Measurements from ENCODE around the gene ACP5. TPM values are rescaled to one million over a fixed set of nuclear protein-coding genes. Genes with fewer than 3 reads are reported as not detected.
"Not testable (repeated sequence)": the region's sequence is repeated elsewhere in the genome, so short reads cannot be mapped to it uniquely, and the experiment has no call there.

ACP5 gene
- polyA plus RNA-seq, 1 experiment, result 3.0 TPM

DNA sequence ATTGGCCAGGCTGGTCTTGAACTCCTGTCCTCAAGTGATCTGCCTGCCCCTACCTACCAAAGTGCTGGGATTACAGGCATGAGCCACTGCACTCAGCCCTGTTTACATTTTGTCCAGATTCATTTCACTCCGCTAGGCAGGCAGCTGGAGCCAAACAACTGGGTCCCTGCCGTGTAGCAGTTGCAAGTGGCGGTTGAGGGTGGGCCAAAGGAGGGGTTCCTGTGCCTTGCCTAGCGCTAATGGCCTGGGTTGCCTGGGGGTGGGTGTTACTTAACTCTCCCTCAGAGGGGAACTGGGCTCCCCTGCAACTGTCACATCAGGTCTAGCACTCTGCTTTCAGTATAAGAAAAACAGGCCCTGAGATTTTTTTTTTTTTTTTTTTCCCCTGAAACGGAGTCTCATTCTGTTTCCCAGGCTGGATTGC is 7.4 kb downstream of the ACP5 start:
- H3K27ac ChIP-seq (ENCODE audit: low read depth, low read length), result no peak overlapping the region
- CTCF ChIA-PET, result interaction anchor here (2.8 kb wide), 1 partner anchor 10 kb away, joined by 17 read pairs; the partner anchor contains the start of gene ELOF1
- DNase-seq (ENCODE audit: low read depth, low spot score), result no peak
- no peaks in the 10 kb centered on the region for H3K27me3 ChIP-seq (ENCODE audit: control insufficient read depth, insufficient read depth, low read length)
- no peak overlapping the region for H3K4me3 ChIP-seq (ENCODE audit: low read depth, low read length)
- POLR2A ChIA-PET, result no interaction called here
- H3K9me3 ChIP-seq (ENCODE audit: control insufficient read depth, insufficient read depth, low read length), result no peaks in the 10 kb centered on the region; the same call in 1 of the 2 replicates
- TF ChIP-seq, protein P1, sequence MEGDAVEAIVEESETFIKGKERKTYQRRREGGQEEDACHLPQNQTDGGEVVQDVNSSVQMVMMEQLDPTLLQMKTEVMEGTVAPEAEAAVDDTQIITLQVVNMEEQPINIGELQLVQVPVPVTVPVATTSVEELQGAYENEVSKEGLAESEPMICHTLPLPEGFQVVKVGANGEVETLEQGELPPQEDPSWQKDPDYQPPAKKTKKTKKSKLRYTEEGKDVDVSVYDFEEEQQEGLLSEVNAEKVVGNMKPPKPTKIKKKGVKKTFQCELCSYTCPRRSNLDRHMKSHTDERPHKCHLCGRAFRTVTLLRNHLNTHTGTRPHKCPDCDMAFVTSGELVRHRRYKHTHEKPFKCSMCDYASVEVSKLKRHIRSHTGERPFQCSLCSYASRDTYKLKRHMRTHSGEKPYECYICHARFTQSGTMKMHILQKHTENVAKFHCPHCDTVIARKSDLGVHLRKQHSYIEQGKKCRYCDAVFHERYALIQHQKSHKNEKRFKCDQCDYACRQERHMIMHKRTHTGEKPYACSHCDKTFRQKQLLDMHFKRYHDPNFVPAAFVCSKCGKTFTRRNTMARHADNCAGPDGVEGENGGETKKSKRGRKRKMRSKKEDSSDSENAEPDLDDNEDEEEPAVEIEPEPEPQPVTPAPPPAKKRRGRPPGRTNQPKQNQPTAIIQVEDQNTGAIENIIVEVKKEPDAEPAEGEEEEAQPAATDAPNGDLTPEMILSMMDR (IDR thresholded peaks at IDR 0.05; ENCODE audit: low read depth, low read length), result no peak

DNA sequence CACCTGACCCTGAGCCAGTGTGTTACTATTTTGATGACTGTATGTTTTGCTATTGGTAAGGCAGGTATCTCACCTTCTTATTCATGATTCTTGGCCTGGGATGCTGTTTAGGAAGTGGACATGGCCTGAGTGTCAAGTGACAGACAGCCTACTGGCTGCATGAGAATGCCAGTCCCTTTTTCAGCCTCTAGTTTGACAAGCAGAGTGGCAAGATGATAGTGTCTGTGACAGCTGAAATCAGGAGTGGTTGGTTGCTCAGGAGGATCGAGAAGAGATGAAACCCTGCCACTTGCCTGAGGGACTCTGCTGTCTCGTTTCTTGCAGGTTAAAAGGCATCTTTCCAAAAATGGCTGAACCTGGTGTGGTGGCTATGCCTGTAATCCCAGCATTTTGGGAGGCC is 11.3 kb downstream of the ACP5 start:
- POLR2A ChIA-PET, result no interaction called here

DNA sequence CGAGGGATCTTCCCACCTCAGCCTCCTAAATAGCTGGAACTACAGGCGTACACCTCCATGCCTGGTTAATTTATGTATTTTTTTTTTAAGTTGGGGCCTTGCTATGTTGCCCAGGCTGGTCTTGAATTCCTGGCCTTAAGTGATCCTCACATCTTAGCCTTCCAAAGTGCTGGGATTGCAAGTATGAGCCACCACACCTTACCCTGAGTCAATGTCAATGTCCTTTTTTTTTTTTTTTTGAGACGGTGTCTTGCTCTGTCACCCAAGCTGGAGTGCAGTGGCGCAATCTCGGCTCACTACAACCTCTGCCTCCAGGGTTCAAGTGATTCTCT is 11.8 kb downstream of the ACP5 start:
- H3K9me3 ChIP-seq (ENCODE audit: control insufficient read depth, insufficient read depth, low read length); H3K27me3 ChIP-seq (ENCODE audit: control insufficient read depth, insufficient read depth, low read length); DNase-seq (ENCODE audit: low read depth, low spot score); CTCF ChIA-PET; H3K27ac ChIP-seq (ENCODE audit: low read depth, low read length); H3K4me3 ChIP-seq (ENCODE audit: low read depth, low read length); POLR2A ChIA-PET: not testable (repeated sequence)

More for the DNA sequence above, 11.3 kb downstream of the ACP5 start:
- no peak overlapping the region for H3K4me3 ChIP-seq (ENCODE audit: low read depth, low read length)
- TF ChIP-seq, protein P1 (IDR thresholded peaks at IDR 0.05; ENCODE audit: low read depth, low read length), result no peak
- no peaks in the 10 kb centered on the region for H3K27me3 ChIP-seq (ENCODE audit: control insufficient read depth, insufficient read depth, low read length)
- no peak overlapping the region for H3K27ac ChIP-seq (ENCODE audit: low read depth, low read length)
- CTCF ChIA-PET, result no interaction called here
- DNase-seq (ENCODE audit: low read depth, low spot score), result no peak
- no peaks in the 10 kb centered on the region; the same call in 1 of the 2 replicates for H3K9me3 ChIP-seq (ENCODE audit: control insufficient read depth, insufficient read depth, low read length)

DNA sequence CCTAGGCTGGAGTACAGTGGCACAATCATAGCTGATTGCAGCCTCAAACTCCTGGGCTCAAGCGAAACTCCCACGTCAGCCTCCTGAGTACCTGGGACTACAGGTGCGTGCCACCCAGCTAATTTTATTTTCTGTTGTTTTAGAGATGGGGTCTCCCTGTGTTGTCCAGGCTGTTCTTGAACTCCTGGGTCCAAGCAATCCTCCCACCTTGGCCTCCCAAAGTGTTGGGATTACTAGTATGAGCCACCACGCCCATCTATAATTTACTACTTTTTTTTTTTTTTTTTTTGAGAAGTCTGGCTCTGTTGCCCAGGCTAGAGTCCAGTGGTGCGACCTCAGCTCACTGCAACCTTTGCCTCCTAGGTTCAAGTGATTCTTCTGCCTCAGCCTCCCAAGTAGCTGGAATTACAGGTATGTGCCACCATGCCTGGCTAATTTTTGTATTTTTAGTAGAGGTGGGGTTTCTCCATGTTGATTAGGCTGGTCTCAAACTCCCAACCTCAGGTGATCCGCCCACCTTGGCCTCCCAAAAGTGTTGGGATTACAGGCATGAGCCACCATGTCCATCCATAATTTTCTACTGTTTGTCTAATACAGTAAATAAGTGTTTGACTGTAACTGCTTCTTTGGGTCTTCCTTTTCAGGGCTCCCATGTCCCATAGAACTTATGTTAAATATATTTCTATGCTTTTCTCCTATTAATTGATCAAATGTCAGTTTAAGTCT is 13.2 kb downstream of the ACP5 start:
- H3K27me3 ChIP-seq (ENCODE audit: control insufficient read depth, insufficient read depth, low read length); H3K27ac ChIP-seq (ENCODE audit: low read depth, low read length); POLR2A ChIA-PET; H3K9me3 ChIP-seq (ENCODE audit: control insufficient read depth, insufficient read depth, low read length); H3K4me3 ChIP-seq (ENCODE audit: low read depth, low read length); DNase-seq (ENCODE audit: low read depth, low spot score): not testable (repeated sequence)
- CTCF ChIA-PET, result interaction anchor here (1.1 kb wide), 1 partner anchor 28 kb away, joined by 5 read pairs; no protein-coding TSS in a partner anchor

DNA sequence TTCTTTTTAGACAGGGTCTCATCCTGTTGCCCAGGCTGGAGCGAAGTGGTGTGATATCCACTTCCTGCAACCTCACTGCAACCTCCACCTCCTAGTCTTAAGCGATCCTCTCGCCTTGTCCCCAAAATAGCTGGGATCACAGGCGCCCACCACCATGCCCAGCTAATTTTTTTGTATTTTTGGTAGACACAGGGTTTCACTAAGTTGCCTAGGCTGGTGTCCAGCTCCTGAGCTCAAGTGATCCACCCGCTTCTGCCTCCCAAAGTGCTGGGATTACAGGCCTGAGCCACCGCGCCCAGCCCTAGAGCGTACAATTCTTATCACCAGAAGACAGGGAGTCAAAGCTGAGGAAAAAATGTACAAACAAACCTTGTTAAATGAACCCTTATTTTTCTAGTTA is 13.9 kb downstream of the ACP5 start:
- no peaks in the 10 kb centered on the region; the same call in 1 of the 2 replicates for H3K9me3 ChIP-seq (ENCODE audit: control insufficient read depth, insufficient read depth, low read length)
- H3K27me3 ChIP-seq (ENCODE audit: control insufficient read depth, insufficient read depth, low read length), result no peaks in the 10 kb centered on the region
- no peak overlapping the region for H3K27ac ChIP-seq (ENCODE audit: low read depth, low read length)
- ChIA-PET CTCF (interaction anchor here (1.1 kb wide), 1 partner anchor 27 kb away, joined by 5 read pairs; no protein-coding TSS in a partner anchor), POLR2A (no interaction called here)
- no peak for DNase-seq (ENCODE audit: low read depth, low spot score)
- H3K4me3 ChIP-seq (ENCODE audit: low read depth, low read length), result no peak overlapping the region
- TF ChIP-seq, protein P1 (IDR thresholded peaks at IDR 0.05; ENCODE audit: low read depth, low read length), result no peak

DNA sequence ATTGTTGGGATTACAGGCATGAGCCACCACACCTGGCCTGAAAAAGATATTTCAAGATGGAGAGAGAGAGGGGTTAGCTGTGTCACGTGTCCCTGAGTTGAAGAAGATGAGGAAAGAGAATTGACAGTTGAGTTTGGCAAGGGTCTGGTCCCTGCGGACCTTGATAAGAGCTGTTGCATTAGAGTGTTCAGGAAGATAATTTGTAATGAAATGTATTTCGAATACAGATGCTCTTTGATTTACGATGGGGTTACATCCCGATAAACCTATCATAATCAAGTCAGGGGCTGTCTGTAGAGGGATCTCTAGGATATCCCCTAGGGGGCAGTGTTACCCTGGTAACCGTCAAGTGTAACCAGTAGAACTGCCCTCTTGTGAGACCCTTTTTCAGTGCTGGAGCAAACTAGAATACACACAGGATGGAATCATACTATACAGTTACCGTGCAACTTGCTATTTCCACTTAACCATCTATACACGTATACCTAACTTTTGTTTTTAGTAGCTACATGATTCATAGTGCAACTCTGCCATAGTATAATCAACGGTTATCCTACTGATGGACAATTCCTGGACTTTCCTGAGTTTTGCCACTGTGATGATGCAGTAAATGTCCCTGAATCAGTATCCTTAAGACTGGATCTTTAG is 16.9 kb downstream of the ACP5 start:
- DNase-seq (ENCODE audit: low read depth, low spot score), result peak; percentile 56
- no peaks in the 10 kb centered on the region; the same call in 1 of the 2 replicates for H3K9me3 ChIP-seq (ENCODE audit: control insufficient read depth, insufficient read depth, low read length)
- H3K27ac ChIP-seq (ENCODE audit: low read depth, low read length), result no peak overlapping the region
- no peaks in the 10 kb centered on the region for H3K27me3 ChIP-seq (ENCODE audit: control insufficient read depth, insufficient read depth, low read length)
- H3K4me3 ChIP-seq (ENCODE audit: low read depth, low read length), result no peak overlapping the region
- POLR2A ChIA-PET, result no interaction called here
- TF ChIP-seq, protein P1 (IDR thresholded peaks at IDR 0.05; ENCODE audit: low read depth, low read length), result peak; percentile 82
- CTCF ChIA-PET, result interaction anchor here (0.5 to 3.6 kb wide), 17 partner anchors 8 to 368 kb away, joined by 3 to 22 read pairs (median 4); no protein-coding TSS in a partner anchor
